Kidney epithelial cell (primary cell): ENCODE measurements around the gene DVL1. TPM values are rescaled to one million over a fixed set of nuclear protein-coding genes. Genes with fewer than 3 reads are reported as not detected.

Experiments
- DNase-seq: peaks from one replicate; pipeline ENCODE4 v3.0.0-alpha.2; 2010; ENCODE audit warnings: low read depth
- H3K27me3 ChIP-seq: 2 replicates; pipeline ENCODE4 v1.6.0; 2011; ENCODE audit warnings: low read length; ENCODE audit not compliant: control insufficient read depth, insufficient read depth
- H3K36me3 ChIP-seq: 2 replicates; pipeline ENCODE4 v1.5.1; 2011; ENCODE audit warnings: low read length; ENCODE audit not compliant: control insufficient read depth, insufficient read depth
- H3K4me3 ChIP-seq: 2 replicates; pipeline ENCODE4 v1.5.1; 2011; ENCODE audit warnings: low read depth, mild to moderate bottlenecking, control low read depth, low read length
- total RNA-seq: library from RNA; depleted of rRNA; stranded (reverse); fragments of >200 nt; gene quantifications from 2 replicates; pipeline ENCODE4 v1.2.3, GENCODE V29; 2015
- TF ChIP-seq, protein P1 (sequence below): IDR thresholded peaks from 2 replicates; pipeline ENCODE4 v1.5.1; 2011; ENCODE audit warnings: mild to moderate bottlenecking, moderate library complexity, low read length, control low read depth, inconsistent platforms; ENCODE audit not compliant: insufficient read depth, poor library complexity, severe bottlenecking

Gene DVL1
- total RNA-seq, 1 donor from 2014 or later, result 87.3 TPM

- Histone ChIP-seq H3K4me3 (peak overlapping the region; percentile 44), H3K27me3 (peaks cover 15% of the 10 kb centered on the region), H3K36me3 (peaks cover 1% of the 10 kb centered on the region)
- no peak for DNase-seq
- TF ChIP-seq, protein P1, sequence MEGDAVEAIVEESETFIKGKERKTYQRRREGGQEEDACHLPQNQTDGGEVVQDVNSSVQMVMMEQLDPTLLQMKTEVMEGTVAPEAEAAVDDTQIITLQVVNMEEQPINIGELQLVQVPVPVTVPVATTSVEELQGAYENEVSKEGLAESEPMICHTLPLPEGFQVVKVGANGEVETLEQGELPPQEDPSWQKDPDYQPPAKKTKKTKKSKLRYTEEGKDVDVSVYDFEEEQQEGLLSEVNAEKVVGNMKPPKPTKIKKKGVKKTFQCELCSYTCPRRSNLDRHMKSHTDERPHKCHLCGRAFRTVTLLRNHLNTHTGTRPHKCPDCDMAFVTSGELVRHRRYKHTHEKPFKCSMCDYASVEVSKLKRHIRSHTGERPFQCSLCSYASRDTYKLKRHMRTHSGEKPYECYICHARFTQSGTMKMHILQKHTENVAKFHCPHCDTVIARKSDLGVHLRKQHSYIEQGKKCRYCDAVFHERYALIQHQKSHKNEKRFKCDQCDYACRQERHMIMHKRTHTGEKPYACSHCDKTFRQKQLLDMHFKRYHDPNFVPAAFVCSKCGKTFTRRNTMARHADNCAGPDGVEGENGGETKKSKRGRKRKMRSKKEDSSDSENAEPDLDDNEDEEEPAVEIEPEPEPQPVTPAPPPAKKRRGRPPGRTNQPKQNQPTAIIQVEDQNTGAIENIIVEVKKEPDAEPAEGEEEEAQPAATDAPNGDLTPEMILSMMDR, result no peak
Measured at GRCh38 chr1:1356166-1356795, 7.1 kb upstream of the DVL1 start.

DNA sequence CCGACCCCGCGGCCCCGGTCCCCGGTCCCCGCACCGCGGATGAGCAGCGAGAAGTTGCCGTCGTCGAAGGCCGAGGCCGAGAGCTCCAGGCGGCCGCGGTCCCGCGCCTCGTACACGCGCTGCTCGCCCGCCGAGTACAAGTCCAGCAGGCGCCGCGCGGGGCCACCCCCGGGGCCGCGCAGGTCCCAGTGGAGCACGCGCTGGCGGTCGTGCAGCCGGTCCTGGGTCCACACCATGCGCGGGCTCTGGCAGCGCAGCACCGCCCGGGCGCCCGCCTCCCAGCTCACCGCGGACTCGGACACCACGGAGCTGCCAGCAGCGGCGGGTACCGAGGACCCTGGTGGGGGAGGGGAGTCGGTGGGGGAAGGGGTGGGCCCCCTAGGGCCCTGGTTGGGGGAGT is 6.2 kb upstream of the DVL1 start:
- Histone ChIP-seq H3K27me3 (peaks cover 15% of the 10 kb centered on the region), H3K4me3 (no peak overlapping the region), H3K36me3 (peaks cover 1% of the 10 kb centered on the region)
- no peak for DNase-seq
- TF ChIP-seq, protein P1, result no peak

GRCh38 chr1:1354271-1355247 is 5.3 kb upstream of the DVL1 start:
- peaks cover 15% of the 10 kb centered on the region for H3K27me3 ChIP-seq
- no peak for DNase-seq
- peaks cover 1% of the 10 kb centered on the region for H3K36me3 ChIP-seq
- TF ChIP-seq, protein P1, result no peak
- no peak overlapping the region for H3K4me3 ChIP-seq

DNA sequence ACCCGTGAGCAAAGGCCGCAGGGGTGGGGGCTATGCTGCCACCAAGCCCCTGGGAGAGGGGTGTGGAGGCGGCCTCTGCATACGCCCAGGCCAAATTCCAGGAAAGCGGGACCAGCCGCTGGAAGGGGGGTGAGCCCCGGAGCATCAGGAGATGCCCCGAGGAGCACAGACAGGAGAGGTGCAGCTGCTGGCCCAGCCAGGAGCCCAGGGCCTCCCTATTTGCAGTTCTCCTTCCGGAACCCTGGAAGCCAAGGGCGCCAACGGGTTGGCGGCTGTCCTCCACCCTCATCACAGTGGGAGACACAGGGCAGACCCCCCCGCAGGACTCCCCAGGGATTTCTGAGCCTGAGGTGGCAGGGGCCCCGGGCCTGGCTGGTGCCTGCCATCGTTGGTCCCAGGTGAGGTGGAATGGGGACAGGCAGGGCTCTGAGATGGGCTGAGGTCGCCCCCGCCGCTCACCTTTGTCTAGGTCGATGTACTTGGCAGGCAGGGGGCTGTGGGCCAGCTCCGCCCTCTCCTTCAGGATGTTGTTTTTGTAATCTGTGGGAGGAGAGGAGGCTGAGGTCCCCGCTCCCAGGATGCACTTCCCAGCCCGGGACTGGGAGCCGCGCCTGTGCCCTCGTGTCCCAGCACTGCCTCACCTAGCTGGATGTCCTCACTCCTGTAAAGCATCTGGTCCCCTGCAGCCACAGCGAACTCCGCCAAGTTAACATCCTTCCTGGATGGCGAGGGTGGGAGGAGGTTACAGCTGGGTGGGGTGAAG is 4.4 kb upstream of the DVL1 start:
- DNase-seq, result no peak
- H3K4me3 ChIP-seq, result no peak overlapping the region
- H3K36me3 ChIP-seq, result peaks cover 1% of the 10 kb centered on the region
- H3K27me3 ChIP-seq, result peaks cover 15% of the 10 kb centered on the region
- TF ChIP-seq, protein P1, result no peak

- TF ChIP-seq, protein P1, result no peak
- Histone ChIP-seq H3K36me3 (peaks cover 1% of the 10 kb centered on the region), H3K4me3 (no peak overlapping the region), H3K27me3 (peaks cover 15% of the 10 kb centered on the region)
- DNase-seq, result no peak
Measured at GRCh38 chr1:1352786-1353388, 3.7 kb upstream of the DVL1 start.
